ENCODE results near the gene DRD2. TPM values are rescaled to one million over a fixed set of nuclear protein-coding genes. Genes with fewer than 3 reads are reported as not detected.

The DRD2 gene
- total RNA-seq, 1 donor from 2014 or later, result not detected

DNA sequence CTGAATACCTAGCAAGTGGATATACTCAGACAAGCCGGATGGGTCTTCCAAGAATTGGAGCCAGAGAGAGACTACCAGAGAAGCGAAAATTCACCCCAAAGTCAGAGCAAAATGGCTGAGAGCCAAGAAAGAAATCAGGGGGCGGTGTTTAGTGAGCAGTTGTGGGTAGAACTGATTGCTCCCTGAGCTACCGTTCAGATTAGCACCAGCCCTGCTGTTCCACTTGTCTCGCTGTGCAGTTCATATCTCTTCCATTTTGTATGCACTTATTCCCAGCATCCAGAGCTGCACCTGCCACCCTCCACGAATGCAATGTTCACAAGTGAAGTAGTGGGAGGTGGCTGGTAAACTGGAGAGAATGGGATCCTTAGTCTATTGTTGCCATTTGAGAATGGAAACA lies 25.5 kb downstream of the DRD2 start:
- H3K27me3 Mint-ChIP-seq, result peaks cover 16% of the 10 kb centered on the region
- ChIA-PET CTCF (no interaction called here), POLR2A (no interaction called here)
- intact Hi-C loops (cut with micrococcal nuclease), result no loop called here
- H3K4me3 Mint-ChIP-seq, result no peak overlapping the region
- TF ChIP-seq, protein P1, sequence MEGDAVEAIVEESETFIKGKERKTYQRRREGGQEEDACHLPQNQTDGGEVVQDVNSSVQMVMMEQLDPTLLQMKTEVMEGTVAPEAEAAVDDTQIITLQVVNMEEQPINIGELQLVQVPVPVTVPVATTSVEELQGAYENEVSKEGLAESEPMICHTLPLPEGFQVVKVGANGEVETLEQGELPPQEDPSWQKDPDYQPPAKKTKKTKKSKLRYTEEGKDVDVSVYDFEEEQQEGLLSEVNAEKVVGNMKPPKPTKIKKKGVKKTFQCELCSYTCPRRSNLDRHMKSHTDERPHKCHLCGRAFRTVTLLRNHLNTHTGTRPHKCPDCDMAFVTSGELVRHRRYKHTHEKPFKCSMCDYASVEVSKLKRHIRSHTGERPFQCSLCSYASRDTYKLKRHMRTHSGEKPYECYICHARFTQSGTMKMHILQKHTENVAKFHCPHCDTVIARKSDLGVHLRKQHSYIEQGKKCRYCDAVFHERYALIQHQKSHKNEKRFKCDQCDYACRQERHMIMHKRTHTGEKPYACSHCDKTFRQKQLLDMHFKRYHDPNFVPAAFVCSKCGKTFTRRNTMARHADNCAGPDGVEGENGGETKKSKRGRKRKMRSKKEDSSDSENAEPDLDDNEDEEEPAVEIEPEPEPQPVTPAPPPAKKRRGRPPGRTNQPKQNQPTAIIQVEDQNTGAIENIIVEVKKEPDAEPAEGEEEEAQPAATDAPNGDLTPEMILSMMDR (IDR thresholded peaks at IDR 0.05), result no peak
- no peak for ATAC-seq (ENCODE audit: low read depth)
- no peaks in the 10 kb centered on the region for H3K4me1 Mint-ChIP-seq
- H3K27ac Mint-ChIP-seq, result no peak overlapping the region
- no peak for DNase-seq
- no peaks in the 10 kb centered on the region for H3K9me3 Mint-ChIP-seq
- H3K36me3 Mint-ChIP-seq (ENCODE audit: low read depth), result no peaks in the 10 kb centered on the region

DNA sequence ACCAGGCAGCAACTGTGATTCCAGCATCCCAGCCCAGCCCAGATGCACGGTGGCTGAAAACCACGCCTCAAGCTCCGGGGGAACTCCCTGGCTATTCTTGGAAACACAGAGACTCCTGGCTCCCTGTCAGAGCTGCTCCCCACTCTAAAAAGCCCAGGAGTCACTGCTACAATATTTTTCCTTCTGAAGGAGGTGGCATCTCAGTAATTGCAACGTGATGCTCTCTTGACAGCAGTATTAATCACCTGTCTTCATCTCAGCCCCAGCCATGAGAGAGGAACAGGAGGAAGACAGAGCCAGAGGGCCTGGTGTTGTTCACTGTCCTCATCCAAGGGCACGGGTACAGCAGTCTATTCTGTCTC lies 26.9 kb downstream of the DRD2 start:
- ATAC-seq (ENCODE audit: low read depth) (no peak), DNase-seq (no peak)
- no peaks in the 10 kb centered on the region for H3K4me1 Mint-ChIP-seq
- no peak overlapping the region for H3K4me3 Mint-ChIP-seq
- ChIA-PET CTCF (no interaction called here), POLR2A (no interaction called here)
- H3K9me3 Mint-ChIP-seq, result no peaks in the 10 kb centered on the region
- TF ChIP-seq, protein P1 (IDR thresholded peaks at IDR 0.05), result no peak
- no peak overlapping the region for H3K27ac Mint-ChIP-seq
- H3K27me3 Mint-ChIP-seq, result peaks cover 16% of the 10 kb centered on the region
- no peaks in the 10 kb centered on the region for H3K36me3 Mint-ChIP-seq (ENCODE audit: low read depth)
- intact Hi-C loops (cut with micrococcal nuclease), result no loop called here

DNA sequence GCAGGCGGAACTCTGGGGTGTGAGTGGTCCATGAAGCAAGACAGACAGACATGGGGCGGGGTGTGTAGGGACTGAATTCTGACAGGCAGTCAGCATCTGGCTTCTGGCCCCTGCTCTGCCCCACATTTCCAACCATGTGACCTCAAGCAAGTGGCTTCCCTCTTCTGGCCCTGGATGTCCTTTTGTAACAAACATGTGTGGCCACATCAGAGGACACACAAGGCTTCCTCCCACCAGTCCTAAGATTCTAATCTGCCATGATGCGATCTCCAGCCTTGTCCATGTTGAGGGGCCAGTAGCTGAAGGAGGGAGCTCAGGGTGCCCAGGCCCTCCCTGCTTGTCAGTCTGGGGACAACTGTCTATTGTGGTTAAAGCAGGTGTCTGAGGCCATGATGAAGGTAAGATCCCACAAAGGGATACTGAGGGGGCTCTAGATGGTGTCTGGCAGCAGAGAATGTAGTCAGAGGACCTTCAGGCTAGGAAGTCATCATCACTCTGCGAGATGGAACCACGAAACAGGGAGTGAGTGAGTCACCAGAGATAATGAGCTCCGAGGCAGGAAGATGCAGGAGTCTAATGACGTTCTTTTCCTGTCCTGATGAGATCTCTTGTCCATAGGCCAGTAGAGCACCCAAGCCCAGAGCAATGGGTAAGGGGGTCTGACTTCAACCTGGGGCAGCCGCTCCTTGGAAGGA lies 27.4 kb downstream of the DRD2 start:
- no peak for ATAC-seq (ENCODE audit: low read depth)
- no peak for DNase-seq
- POLR2A ChIA-PET, result no interaction called here
- no peaks in the 10 kb centered on the region for H3K9me3 Mint-ChIP-seq
- TF ChIP-seq, protein P1 (IDR thresholded peaks at IDR 0.05), result no peak
- no peaks in the 10 kb centered on the region for H3K36me3 Mint-ChIP-seq (ENCODE audit: low read depth)
- intact Hi-C loops (cut with micrococcal nuclease), result no loop called here
- H3K27me3 Mint-ChIP-seq, result peaks cover 16% of the 10 kb centered on the region
- no peak overlapping the region for H3K4me3 Mint-ChIP-seq
- CTCF ChIA-PET, result no interaction called here
- H3K4me1 Mint-ChIP-seq, result no peaks in the 10 kb centered on the region
- no peak overlapping the region for H3K27ac Mint-ChIP-seq

DNA sequence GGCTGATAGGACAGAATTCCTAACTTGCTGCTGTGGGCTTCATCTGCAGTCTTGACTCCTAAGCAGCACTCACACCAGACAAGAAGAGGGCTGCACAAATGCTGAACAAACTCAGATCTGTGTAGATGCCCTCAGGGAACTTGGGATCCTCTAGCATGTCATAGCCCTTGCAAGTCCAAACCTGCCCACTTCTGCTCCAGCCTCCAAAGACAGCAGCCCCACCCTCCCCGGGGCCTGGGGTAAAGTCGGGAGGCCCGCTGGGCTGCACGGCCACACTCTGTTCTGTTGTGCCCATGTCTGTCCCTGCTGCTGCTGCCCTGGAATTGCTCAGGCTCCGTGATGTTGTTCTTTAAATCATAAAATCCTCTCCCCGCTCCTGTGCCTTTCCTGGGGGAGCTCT lies 28.3 kb downstream of the DRD2 start:
- POLR2A ChIA-PET, result no interaction called here
- DNase-seq, result no peak
- intact Hi-C loops (cut with micrococcal nuclease), result no loop called here
- Mint-ChIP-seq H3K27ac (no peak overlapping the region), H3K27me3 (peaks cover 16% of the 10 kb centered on the region), H3K9me3 (no peaks in the 10 kb centered on the region), H3K4me3 (no peak overlapping the region), H3K4me1 (no peaks in the 10 kb centered on the region), H3K36me3 (ENCODE audit: low read depth) (no peaks in the 10 kb centered on the region)
- CTCF ChIA-PET, result interaction anchor here (0.7 kb wide), 1 partner anchor 164 kb away, joined by 3 read pairs; no protein-coding TSS in a partner anchor
- no peak for ATAC-seq (ENCODE audit: low read depth)
- TF ChIP-seq, protein P1 (IDR thresholded peaks at IDR 0.05), result no peak

DNA sequence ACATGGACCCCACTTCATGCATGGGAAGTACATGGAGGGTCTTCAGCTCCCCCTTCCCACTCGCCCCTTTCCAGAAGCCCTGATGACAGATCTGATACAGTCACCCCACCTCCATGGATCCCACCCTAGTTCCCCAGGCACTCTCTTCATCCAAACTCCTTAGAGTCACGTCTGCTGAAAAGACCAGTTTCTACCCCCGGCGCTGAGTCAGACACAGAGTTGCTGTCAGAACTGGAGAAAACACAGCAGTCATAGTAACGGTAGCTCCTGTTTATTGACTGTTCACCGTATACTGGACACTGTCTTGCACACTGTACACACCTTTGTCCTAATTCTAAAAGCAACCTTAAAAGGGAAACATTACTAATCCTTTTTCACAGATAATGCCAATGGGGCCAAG lies 29.1 kb downstream of the DRD2 start:
- DNase-seq (no peak), ATAC-seq (ENCODE audit: low read depth) (no peak)
- Mint-ChIP-seq H3K4me3 (no peak overlapping the region), H3K9me3 (no peaks in the 10 kb centered on the region), H3K4me1 (no peaks in the 10 kb centered on the region), H3K27me3 (peaks cover 16% of the 10 kb centered on the region), H3K36me3 (ENCODE audit: low read depth) (no peaks in the 10 kb centered on the region), H3K27ac (no peak overlapping the region)
- CTCF ChIA-PET, result no interaction called here
- TF ChIP-seq, protein P1 (IDR thresholded peaks at IDR 0.05), result no peak
- intact Hi-C loops (cut with micrococcal nuclease), result no loop called here
- POLR2A ChIA-PET, result no interaction called here

Measured in activated B cell treated with CpG ODN at 0.5 μM for 24 hours (primary cell).